Keratinocyte (primary cell): Measurements from ENCODE around the gene LIPT1. TPM values are rescaled to one million over a fixed set of nuclear protein-coding genes. Genes with fewer than 3 reads are reported as not detected.

Source experiments
- DNase-seq: peaks from one replicate; pipeline ENCODE4 v3.0.0-alpha.2; 2011; ENCODE audit warnings: low read depth, missing footprints, low spot score
- FAIRE-seq: peaks from 2 replicates; lab custom pipeline; 2011; peaks lifted over from hg19 to GRCh38; lab: Jason Lieb, UNC
- H2AFZ ChIP-seq: 2 replicates; pipeline ENCODE4 v1.6.0; 2012; ENCODE audit warnings: low read length, control low read depth, inconsistent platforms; ENCODE audit not compliant: control insufficient read depth
- H3K27ac ChIP-seq: 2 replicates; pipeline ENCODE4 v1.5.1; 2011; ENCODE audit warnings: low read length; ENCODE audit not compliant: control insufficient read depth, insufficient read depth
- H3K27me3 ChIP-seq: 3 replicates; pipeline ENCODE4 v1.6.0; 2011; ENCODE audit warnings: low read length; ENCODE audit not compliant: control insufficient read depth, insufficient read depth; ENCODE audit errors: extremely low read depth
- H3K36me3 ChIP-seq, 2 experiments: 2 replicates in 1 of 2; 3 replicates in 1 of 2; pipeline ENCODE4 v1.5.1; 2011; ENCODE audit warnings: low read length in 2 of 2, mild to moderate bottlenecking in 1 of 2; ENCODE audit not compliant: control insufficient read depth in 2 of 2, insufficient read depth in 2 of 2; ENCODE audit errors: extremely low read depth in 1 of 2
- H3K4me1 ChIP-seq: 3 replicates; pipeline ENCODE4 v1.5.1; 2011; ENCODE audit warnings: low read length; ENCODE audit not compliant: control insufficient read depth, insufficient read depth; ENCODE audit errors: extremely low read depth
- H3K4me2 ChIP-seq: 3 replicates; pipeline ENCODE4 v1.6.0; 2011; ENCODE audit warnings: low read depth, low read length; ENCODE audit not compliant: control insufficient read depth, insufficient read depth; ENCODE audit errors: extremely low read depth
- H3K4me3 ChIP-seq, 3 experiments: fragments of 200-600 bp in 1 of 3; sonication (generic) in 1 of 3; 2 replicates in 2 of 3; 3 replicates in 1 of 3; pipeline ENCODE4 v1.5.1; 2011 to 2016; ENCODE audit warnings: low read length in 3 of 3, mild to moderate bottlenecking in 3 of 3, control low read depth in 2 of 3, inconsistent platforms in 1 of 3, low read depth in 1 of 3, mixed read lengths in 1 of 3, mixed run types in 1 of 3, moderate library complexity in 1 of 3; ENCODE audit not compliant: control insufficient read depth in 2 of 3, insufficient read depth in 2 of 3; ENCODE audit errors: extremely low read depth in 1 of 3
- H3K79me2 ChIP-seq: 2 replicates; pipeline ENCODE4 v1.6.0; 2012; ENCODE audit warnings: low read length; ENCODE audit not compliant: control insufficient read depth, insufficient read depth
- H3K9ac ChIP-seq: 3 replicates; pipeline ENCODE4 v1.6.0; 2011; ENCODE audit warnings: low read length; ENCODE audit not compliant: control insufficient read depth, insufficient read depth; ENCODE audit errors: extremely low read depth
- H3K9me1 ChIP-seq: 3 replicates; pipeline ENCODE4 v1.6.0; 2011; ENCODE audit warnings: low read length; ENCODE audit not compliant: control insufficient read depth, insufficient read depth; ENCODE audit errors: extremely low read depth
- H3K9me3 ChIP-seq: 2 replicates; pipeline ENCODE4 v1.5.1; 2012; ENCODE audit warnings: low read depth, low read length; ENCODE audit not compliant: control insufficient read depth
- H4K20me1 ChIP-seq: 3 replicates; pipeline ENCODE4 v1.6.0; 2011; ENCODE audit warnings: low read length; ENCODE audit not compliant: control insufficient read depth, insufficient read depth; ENCODE audit errors: extremely low read depth
- CTCF ChIP-seq, 3 experiments: IDR thresholded peaks in 1 of 3; conservative IDR thresholded peaks in 1 of 3; optimal IDR thresholded peaks in 1 of 3; 2 replicates in 2 of 3; 3 replicates in 1 of 3; pipeline versions ENCODE3 to v1.5.1; 2011; ENCODE audit warnings: low read length in 3 of 3, mild to moderate bottlenecking in 3 of 3, moderate library complexity in 2 of 3, control low read depth in 1 of 3, inconsistent platforms in 1 of 3; ENCODE audit not compliant: insufficient read depth in 2 of 3; ENCODE audit errors: extremely low read depth in 1 of 3
- EZH2 ChIP-seq: IDR thresholded peaks from one replicate; pipeline ENCODE4 v1.6.1; 2012; ENCODE audit warnings: inconsistent platforms, mild to moderate bottlenecking, low read length, moderate library complexity
- dilution Hi-C: fragments of 300-500 bp; cut with MboI; formaldehyde crosslinking; loops from one replicate; pipeline ENCODE4 v1.7.0; 2020; ENCODE audit warnings: low sequenced_read_pairs; ENCODE audit not compliant: extremely low pct_ligation_motif_present
- polyA plus RNA-seq, 5 experiments: library from polyadenylated mRNA; depleted of rRNA in 3 of 5; stranded (reverse) in 3 of 5; stranded (forward) in 1 of 5; unstranded in 1 of 5; fragments of >200 nt; gene quantifications; 1 replicate in 1 of 5; 2 replicates in 3 of 5; 3 replicates in 1 of 5; pipeline versions ENCODE4 v1.2.1 to v1.2.3, GENCODE V29; 2011 to 2012; ENCODE audit warnings: missing spikeins in 2 of 5, low read depth in 1 of 5, low replicate concordance in 1 of 5

LIPT1 gene
- polyA plus RNA-seq, 1 donor (not counting 4 experiments of a cell fraction or from before 2014, with no cell fraction given) = 4.9 TPM

GRCh38 chr2:99139003-99139402, 15.8 kb upstream of the LIPT1 start:
- H3K9me3 ChIP-seq = no peaks in the 10 kb centered on the region
- no peaks in the 10 kb centered on the region for H3K79me2 ChIP-seq
- TF ChIP-seq CTCF (optimal IDR thresholded peaks at IDR 0.05 in 1 of 3, IDR thresholded peaks at IDR 0.05 in 1 of 3, conservative IDR thresholded peaks at IDR 0.05 in 1 of 3; ENCODE audit: extremely low read depth in 1 of 3, insufficient read depth in 2 of 3, low read length in 3 of 3) = no peak
- no peak for TF ChIP-seq EZH2
- H3K9ac ChIP-seq = no peak overlapping the region
- H3K4me1 ChIP-seq = peaks cover 6% of the 10 kb centered on the region
- no peak overlapping the region for H3K27ac ChIP-seq
- H3K9me1 ChIP-seq = no peaks in the 10 kb centered on the region
- no peak overlapping the region for H3K4me2 ChIP-seq
- DNase-seq (no peak), FAIRE-seq (no peak)
- H3K4me3 ChIP-seq = no peak overlapping the region
- no peak overlapping the region for H2AFZ ChIP-seq
- H3K36me3 ChIP-seq = no peaks in the 10 kb centered on the region
- H4K20me1 ChIP-seq = no peaks in the 10 kb centered on the region
- no peaks in the 10 kb centered on the region for H3K27me3 ChIP-seq
- dilution Hi-C loops = no loop called here

- Histone ChIP-seq H3K4me3 (peak overlapping the region; percentile 84 to 92 (median 86)), H4K20me1 (no peaks in the 10 kb centered on the region), H2AFZ (peak overlapping the region; percentile 95), H3K79me2 (no peaks in the 10 kb centered on the region), H3K9me3 (no peaks in the 10 kb centered on the region), H3K27ac (peak overlapping the region; percentile 84), H3K9me1 (no peaks in the 10 kb centered on the region), H3K4me1 (peaks cover 6% of the 10 kb centered on the region), H3K36me3 (no peaks in the 10 kb centered on the region), H3K27me3 (no peaks in the 10 kb centered on the region), H3K9ac (peak overlapping the region; percentile 85), H3K4me2 (peak overlapping the region; percentile 96)
- dilution Hi-C loops = no loop called here
- no peak for TF ChIP-seq EZH2
- no peak for TF ChIP-seq CTCF (optimal IDR thresholded peaks at IDR 0.05 in 1 of 3, IDR thresholded peaks at IDR 0.05 in 1 of 3, conservative IDR thresholded peaks at IDR 0.05 in 1 of 3; ENCODE audit: extremely low read depth in 1 of 3, insufficient read depth in 2 of 3, low read length in 3 of 3)
- DNase-seq (no peak), FAIRE-seq (no peak)
Observed at GRCh38 chr2:99140056-99140859, 14.5 kb upstream of the LIPT1 start.
